Panc1 (cell line): ENCODE results near the gene FCHSD2. TPM values are rescaled to one million over a fixed set of nuclear protein-coding genes. Genes with fewer than 3 reads are reported as not detected.

Experiments
- ATAC-seq: fragments of 200-7000 bp; cut with Tn5 transposase; 2 replicates; pipeline ENCODE4 v1.9.1; 2020; ENCODE audit warnings: mild to moderate bottlenecking, moderate library complexity
- BruUV-seq: library from RNA; stranded (reverse); fragments of 400-500 nt; replicated peaks from 2 replicates; lab custom pipeline; 2021; lab: Mats Ljungman, UMichigan
- CTCF ChIA-PET: fragments of 300-600 bp; sonication (Branson Sonifier 250); formaldehyde crosslinking; loops from one replicate; lab custom pipeline; 2022; ENCODE audit warnings: antibody characterized with exemption; lab: Charles Lee
- POLR2A ChIA-PET: fragments of 300-600 bp; sonication (Branson Sonifier 250); formaldehyde crosslinking; loops from one replicate; lab custom pipeline; 2022; ENCODE audit warnings: antibody characterized with exemption; lab: Charles Lee
- DNase-seq: peaks from one replicate; pipeline ENCODE4 v3.0.0-alpha.2; 2010; ENCODE audit warnings: low read depth, low spot score
- H3K27ac ChIP-seq: 2 replicates; pipeline ENCODE4 v1.5.1; 2011; ENCODE audit warnings: mild to moderate bottlenecking, low read length, inconsistent platforms
- H3K27me3 ChIP-seq: fragments of 200-500 bp; sonication (Bioruptor generic); 2 replicates; pipeline ENCODE4 v1.6.0; 2014; ENCODE audit warnings: low read length, inconsistent platforms; ENCODE audit not compliant: control insufficient read depth, insufficient read depth
- H3K36me3 ChIP-seq: fragments of 200-500 bp; sonication (Bioruptor generic); 2 replicates; pipeline ENCODE4 v1.5.1; 2014; ENCODE audit warnings: inconsistent platforms, mild to moderate bottlenecking, low read length, moderate library complexity; ENCODE audit not compliant: control insufficient read depth, insufficient read depth
- H3K4me1 ChIP-seq: 2 replicates; pipeline ENCODE4 v1.5.1; 2011; ENCODE audit warnings: inconsistent platforms, mild to moderate bottlenecking, low read length, moderate library complexity; ENCODE audit not compliant: control insufficient read depth, insufficient read depth
- H3K4me3 ChIP-seq, 2 experiments: 2 replicates each; pipeline ENCODE4 v1.5.1; 2011 to 2012; ENCODE audit warnings: low read depth in 2 of 2, low read length in 2 of 2, mild to moderate bottlenecking in 2 of 2, inconsistent platforms in 1 of 2, moderate library complexity in 1 of 2
- H3K9me3 ChIP-seq: fragments of 200-500 bp; sonication (Bioruptor generic); 2 replicates; pipeline ENCODE4 v1.5.1; 2014; ENCODE audit warnings: low read depth, mild to moderate bottlenecking, inconsistent platforms, low read length, moderate library complexity; ENCODE audit not compliant: control insufficient read depth, insufficient read depth
- CTCF ChIP-seq: fragments of 450-650 bp; IDR thresholded peaks from 2 replicates; pipeline ENCODE4 v1.5.1; 2017; ENCODE audit warnings: mild to moderate bottlenecking
- POLR2AphosphoS5 ChIP-seq: IDR thresholded peaks from 2 replicates; pipeline ENCODE4 v1.6.1; 2012; ENCODE audit warnings: mild to moderate bottlenecking, low read depth, low read length, moderate library complexity
- REST ChIP-seq, 2 experiments: IDR thresholded peaks; 2 replicates each; pipeline ENCODE4 v1.6.1; 2011 to 2012; ENCODE audit warnings: low read depth in 2 of 2, control low read depth in 1 of 2, low read length in 1 of 2, mild to moderate bottlenecking in 1 of 2, moderate library complexity in 1 of 2; ENCODE audit not compliant: insufficient read depth in 1 of 2
- SIN3A ChIP-seq: IDR thresholded peaks from 2 replicates; pipeline ENCODE4 v1.6.1; 2012; ENCODE audit warnings: low read depth, mild to moderate bottlenecking, low read length, moderate library complexity, borderline replicate concordance; ENCODE audit not compliant: insufficient read depth
- TCF7L2 ChIP-seq: IDR thresholded peaks from 2 replicates; pipeline ENCODE4 v1.6.1; 2011; ENCODE audit warnings: mild to moderate bottlenecking, low read depth, low read length, inconsistent platforms
- in situ Hi-C: cut with HindIII; loops from 2 replicates; pipeline ENCODE4 v1.10.0; 2016; ENCODE audit warnings: low sequenced_read_pairs, low pct_unique_long_range_greater_than_20kb
- intact Hi-C: fragments of 100-400 bp; cut with micrococcal nuclease; formaldehyde crosslinking; loops from one replicate; pipeline ENCODE4 v1.10.0; 2022; ENCODE audit not compliant: unreplicated experiment
- total RNA-seq: library from RNA; stranded (reverse); gene quantifications from one replicate; pipeline ENCODE4 v1.2.1, GENCODE V29; 2021; ENCODE audit not compliant: unreplicated experiment

Gene FCHSD2
- total RNA-seq, 1 experiment from 2014 or later = 31.8 TPM

GRCh38 chr11:72985645-72986044 is 156.5 kb downstream of the FCHSD2 start:
- Histone ChIP-seq H3K9me3 (no peaks in the 10 kb centered on the region), H3K4me1 (no peaks in the 10 kb centered on the region), H3K27me3 (no peaks in the 10 kb centered on the region), H3K27ac (peak overlapping the region; percentile 23; the same call in 1 of the 2 replicates), H3K4me3 (no peak overlapping the region), H3K36me3 (no peaks in the 10 kb centered on the region)
- intact Hi-C loops (no loop called here), in situ Hi-C loops (no loop called here)
- no TSS peak for BruUV-seq
- POLR2A ChIA-PET = no interaction called here
- CTCF ChIA-PET = no interaction called here
- ATAC-seq = no peak; the same call in 1 of the 2 replicates
- no peak for DNase-seq
- TF ChIP-seq POLR2AphosphoS5 (no peak), CTCF (no peak), SIN3A (no peak), TCF7L2 (no peak), REST (IDR thresholded peaks at IDR 0.05; ENCODE audit: insufficient read depth in 1 of 2, low read depth in 2 of 2, low read length in 1 of 2) (no peak)

- H3K27ac ChIP-seq = no peak overlapping the region
- no peaks in the 10 kb centered on the region for H3K9me3 ChIP-seq
- POLR2A ChIA-PET = no interaction called here
- ATAC-seq (no peak), DNase-seq (no peak)
- H3K36me3 ChIP-seq = no peaks in the 10 kb centered on the region
- intact Hi-C loops = no loop called here
- BruUV-seq = no TSS peak
- no peaks in the 10 kb centered on the region for H3K27me3 ChIP-seq
- H3K4me1 ChIP-seq = no peaks in the 10 kb centered on the region
- TF ChIP-seq SIN3A (no peak), TCF7L2 (no peak), REST (IDR thresholded peaks at IDR 0.05; ENCODE audit: insufficient read depth in 1 of 2, low read depth in 2 of 2, low read length in 1 of 2) (no peak), POLR2AphosphoS5 (no peak), CTCF (no peak)
- CTCF ChIA-PET = no interaction called here
- in situ Hi-C loops = no loop called here
- no peak overlapping the region for H3K4me3 ChIP-seq
These were observed 157.6 kb downstream of the FCHSD2 start for GRCh38 chr11:72984453-72985077.
